Stimulated activated CD4-positive, alpha-beta T cell treated with anti-CD3 and anti-CD28 coated beads, Interleukin-1b, Interleukin-23, amount 100 ng/mL, for 1 hour (primary cell): Measurements from ENCODE around the gene RIC1.
"Not testable (repeated sequence)": the region's sequence is repeated elsewhere in the genome, so short reads cannot be mapped to it uniquely, and the experiment has no call there.

Experiments
- DNase-seq, 2 donors: peaks; one replicate each; pipeline ENCODE4 v3.0.0-alpha.2; 2020; ENCODE audit warnings: low read depth in 2 of 2

RIC1 gene

DNA sequence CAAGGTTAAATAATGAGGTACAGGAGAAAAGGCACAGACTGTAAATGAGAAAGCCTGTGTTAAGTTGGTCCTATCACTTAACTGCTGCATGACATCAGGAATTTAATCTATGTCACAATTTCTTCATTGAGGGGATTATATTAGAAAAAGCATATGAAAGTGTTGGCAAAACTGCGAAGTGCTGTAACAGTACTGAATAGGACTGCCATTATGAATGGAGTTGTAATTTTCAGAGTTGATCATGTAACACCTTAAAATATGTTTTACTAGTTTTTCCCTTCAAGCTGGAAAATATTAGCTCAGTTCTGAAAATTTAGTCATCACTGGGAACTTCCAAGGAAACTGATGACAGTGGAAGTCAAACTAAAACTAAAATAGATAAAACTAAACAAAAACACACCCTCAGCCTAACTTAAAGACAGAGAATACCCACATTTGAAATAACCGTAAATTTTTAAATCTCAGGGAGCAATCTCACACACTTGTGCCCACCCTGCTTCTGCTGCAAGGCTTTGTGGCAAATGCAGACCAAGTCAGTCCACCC is 158.9 kb downstream of the RIC1 start:
- DNase-seq, result no peak

DNA sequence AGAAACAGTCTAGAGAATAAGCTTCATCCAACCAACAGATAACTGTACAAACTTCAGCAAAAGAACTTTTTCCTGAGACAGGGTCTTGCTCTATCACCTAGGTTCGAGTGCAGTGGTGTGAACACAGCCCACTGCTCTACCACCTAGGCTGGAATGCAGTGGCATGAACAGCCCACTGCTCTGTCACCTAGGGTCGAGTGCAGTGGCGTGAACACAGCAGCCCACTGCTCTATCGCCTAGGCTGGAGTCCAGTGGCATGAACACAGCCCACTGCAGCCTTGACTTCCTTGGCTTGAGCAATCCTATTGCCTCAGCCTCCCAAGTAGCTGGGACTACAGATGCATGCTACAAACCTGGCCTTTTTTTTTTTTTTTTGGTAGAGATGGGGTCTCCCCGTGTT is 160.6 kb downstream of the RIC1 start:
- DNase-seq, result no peak

DNA sequence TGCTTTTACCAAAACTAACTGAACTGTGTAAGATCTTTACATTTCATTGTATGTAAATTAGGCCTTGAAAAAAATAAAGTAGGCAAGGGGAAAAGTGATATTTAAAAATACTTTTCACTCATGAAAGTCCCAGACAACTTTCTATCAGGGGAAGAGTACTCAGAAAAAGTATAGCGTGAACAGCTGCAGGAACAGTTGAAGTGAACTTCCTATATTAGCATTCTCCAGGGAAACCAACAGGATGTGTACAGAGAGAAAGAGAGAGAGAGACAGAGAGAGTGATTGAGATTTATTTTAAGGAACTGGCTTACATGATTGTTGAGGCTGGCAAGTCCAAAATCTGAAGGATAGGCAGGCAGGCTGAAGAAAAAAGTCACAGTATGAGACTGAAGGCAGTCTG is 162.0 kb downstream of the RIC1 start:
- DNase-seq, result no peak

DNA sequence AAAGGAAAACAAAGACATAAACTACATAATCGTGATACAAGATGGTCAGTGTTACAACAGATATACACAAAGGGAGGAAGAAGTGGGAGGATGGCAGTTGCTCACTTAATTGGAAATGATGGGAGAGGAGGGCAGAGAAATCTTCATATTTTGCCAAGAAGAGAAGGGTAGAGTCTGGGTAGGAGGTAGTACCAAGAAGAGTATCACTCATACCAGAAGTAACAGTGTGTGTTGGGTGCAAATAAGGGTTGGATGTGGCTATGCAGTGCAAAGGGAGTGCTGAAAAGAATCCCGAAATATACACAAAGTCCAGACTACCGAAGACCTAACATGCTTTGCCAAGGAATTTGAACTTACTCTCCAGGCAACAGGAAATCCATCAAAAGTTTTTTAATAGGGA is 163.0 kb downstream of the RIC1 start:
- no peak for DNase-seq

DNA sequence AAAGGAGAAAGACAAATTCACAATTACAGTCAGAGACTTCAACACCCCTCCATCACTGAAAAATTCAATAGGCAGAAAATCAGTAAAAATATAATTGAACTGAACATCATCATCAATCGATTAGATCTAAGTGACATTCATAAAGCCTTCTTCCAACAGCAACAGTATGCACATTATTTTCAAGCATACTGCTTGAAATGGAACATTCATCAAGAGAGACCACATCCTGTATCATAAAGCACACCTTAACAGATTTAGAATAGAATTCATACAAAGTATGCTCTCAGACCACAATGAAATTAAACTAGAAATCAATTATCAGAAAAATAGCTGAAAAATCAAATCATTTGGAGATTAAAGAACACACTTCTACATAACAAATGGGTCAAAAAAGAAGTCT is 164.9 kb downstream of the RIC1 start:
- DNase-seq, result no peak

DNA sequence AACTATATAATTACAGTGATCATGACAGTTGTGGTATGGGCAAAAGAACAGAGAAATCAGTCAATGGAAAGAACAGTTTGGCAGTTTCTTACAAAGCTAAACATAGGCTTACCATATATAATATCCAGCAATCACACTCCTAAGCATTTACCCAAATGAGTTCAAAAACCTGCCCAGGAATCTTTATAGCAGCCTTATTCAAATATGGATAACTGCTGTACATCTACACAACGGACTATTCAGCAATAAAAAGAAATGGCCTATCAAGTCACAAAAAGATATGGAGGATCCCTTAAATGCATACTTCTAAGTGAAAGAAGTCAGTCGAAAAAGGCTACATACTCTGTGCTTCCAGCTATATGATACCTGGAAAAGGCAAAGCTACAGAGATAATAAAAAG is 167.4 kb downstream of the RIC1 start:
- no peak for DNase-seq

DNA sequence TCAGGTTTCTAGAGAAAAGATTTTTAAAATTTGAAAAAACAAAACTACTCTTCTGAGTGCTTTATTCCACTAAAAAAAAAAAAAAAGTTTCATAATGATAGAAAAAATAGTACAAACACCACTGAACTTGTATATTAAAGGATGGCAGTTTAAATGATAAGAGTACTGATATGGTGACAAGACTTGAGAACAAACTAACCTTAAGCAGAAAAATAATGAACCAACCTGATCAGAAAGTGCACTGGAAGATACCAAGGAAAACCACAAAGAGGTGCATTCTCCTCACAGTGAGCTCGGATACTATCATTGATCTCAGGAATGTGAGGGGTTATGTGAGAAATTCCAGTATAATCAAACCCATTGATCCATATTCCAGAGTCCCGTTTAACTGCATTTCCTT is 169.7 kb downstream of the RIC1 start:
- DNase-seq, result no peak

DNA sequence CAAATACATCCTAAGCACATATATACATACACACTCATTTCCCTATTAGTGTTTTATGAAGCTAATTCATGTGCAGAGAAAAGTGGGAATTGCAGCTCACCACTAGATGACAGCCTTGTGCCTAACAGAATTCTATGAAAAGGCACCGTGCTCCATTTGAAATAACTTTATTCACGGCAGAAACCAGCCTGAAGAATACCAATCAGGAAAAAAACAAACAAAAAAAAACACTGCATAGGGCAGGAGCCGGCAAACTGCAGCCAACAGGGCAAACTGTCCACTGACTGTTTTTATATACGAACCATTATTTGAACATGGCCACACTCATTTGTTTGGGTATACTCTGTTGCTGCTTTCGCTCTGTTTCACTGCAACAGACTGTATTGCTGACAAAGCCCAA is 170.4 kb downstream of the RIC1 start:
- DNase-seq, result no peak

DNA sequence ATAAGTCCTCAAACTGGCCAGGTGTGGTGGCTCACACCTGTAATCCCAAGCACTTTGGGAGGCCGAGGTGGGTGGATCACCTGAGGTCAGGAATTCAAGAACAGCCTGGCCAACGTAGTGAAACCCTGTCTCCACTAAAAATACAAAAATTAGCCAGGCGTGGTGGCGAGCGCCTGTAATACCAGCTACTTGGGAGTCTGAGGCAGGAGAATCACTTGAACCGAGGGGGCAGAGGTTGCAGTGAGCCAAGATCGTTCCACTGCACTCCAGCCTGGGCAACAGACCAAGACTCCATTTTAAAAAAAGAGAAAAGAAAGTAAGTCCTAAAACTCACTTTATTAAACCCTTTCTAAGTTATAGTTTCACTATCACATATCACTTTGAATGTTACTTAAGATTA is 171.5 kb downstream of the RIC1 start:
- not testable (repeated sequence) for DNase-seq

DNA sequence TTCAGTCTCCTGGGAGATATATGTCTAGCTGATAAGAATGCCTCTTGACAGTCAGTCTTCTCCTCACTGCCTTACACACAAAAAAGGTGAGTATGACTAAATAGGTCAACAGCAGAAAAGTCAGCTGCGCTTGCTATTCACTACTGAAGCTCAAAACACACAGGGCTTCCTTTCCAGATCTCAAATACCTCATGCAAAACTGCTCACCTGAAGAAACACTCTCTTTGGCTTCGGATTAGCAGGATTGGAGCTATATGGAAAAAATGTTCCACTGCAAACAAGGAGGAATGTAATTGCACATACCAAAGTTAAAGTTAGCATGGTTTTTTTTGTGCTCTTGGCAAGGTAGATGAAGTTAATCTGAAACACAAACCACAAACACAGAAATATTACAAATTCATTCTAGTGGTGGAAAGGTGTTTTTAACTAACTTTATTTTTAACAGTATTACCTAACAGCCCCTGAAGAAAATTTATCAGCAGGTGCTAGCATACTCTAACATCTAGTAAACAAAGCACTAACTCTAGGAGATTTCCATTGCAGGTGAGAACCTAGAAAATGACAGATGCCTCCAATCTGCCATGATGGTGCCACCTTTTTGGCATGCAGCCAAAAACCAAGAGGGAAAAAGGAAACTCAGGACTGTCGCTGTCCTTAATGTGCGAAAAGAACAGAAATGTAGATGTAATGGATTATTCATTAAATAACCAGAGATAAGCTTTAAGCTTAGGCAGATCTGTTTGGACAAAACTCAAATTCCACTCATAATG is 172.2 kb downstream of the RIC1 start:
- no peak for DNase-seq

DNA sequence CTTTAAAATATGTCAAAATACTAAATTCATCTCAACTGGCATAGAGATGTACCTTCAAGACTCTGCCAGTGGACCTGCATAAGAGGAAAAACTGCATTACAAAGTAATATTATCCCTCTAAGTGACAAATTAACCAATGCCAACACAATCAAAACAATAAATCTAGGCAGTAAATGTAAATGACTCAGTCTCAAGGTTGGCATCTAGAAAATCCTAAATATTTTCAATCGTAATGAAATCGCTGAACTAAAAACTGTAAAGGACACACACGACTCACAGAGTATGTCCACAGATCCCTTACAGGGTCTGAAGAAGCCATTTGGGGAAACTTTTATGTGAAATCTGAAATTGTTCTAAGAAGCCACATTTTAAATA is 172.8 kb downstream of the RIC1 start:
- DNase-seq, result no peak

DNA sequence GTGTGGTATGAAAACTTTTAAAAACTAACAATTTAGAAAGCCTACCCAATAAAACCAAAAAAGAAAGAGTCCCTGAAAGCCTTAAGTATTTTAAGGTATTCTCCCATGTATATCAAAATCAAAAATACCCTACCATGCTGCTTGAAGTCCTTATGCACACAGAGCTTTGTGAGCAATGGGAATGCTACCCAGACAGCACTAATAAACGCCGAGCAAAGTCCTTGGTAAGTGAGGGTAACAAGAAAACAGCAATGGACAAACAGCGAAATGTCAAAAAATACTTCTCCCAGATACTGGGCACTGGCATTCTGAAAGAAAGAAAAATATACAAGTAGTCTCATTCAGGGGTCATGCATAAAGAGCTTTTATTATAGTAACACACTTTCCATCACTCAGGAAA is 176.6 kb downstream of the RIC1 start:
- DNase-seq, result no peak

DNA sequence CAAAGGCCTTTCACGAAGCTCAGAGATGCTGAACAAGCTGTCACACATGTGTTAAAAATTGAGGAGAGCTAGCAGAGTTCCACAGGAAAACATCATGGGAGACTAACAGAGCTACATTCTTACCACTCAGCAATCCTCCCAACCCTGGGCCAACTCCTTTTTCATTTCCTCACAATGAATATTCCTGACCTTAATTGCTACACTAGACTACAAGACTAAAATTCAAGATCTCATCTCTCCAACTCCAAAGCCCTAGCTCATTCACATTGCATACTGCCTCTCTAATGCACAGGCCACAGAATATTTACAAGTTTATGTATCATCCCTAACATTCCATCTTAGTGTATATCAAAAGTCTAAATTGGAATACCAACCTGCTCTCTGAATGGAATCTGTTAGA is 182.8 kb downstream of the RIC1 start:
- DNase-seq, result no peak

DNA sequence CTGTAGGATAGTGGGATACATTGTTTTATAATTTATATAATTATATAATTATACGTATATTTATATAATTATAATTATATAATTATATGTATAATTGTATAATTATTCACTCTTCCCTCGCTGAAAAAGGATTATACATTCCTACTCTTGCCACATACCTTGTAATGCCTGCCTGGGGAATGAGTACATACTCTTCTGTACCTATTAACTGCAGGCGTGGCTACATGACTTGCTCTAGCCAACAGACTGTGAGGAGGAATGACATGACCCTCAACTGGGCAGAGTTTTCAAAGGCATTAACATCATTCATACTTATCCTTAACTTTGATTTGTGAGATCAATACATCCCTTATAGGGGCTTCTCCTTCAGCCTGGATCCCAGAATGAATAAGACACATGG is 184.9 kb downstream of the RIC1 start:
- DNase-seq, result no peak

DNA sequence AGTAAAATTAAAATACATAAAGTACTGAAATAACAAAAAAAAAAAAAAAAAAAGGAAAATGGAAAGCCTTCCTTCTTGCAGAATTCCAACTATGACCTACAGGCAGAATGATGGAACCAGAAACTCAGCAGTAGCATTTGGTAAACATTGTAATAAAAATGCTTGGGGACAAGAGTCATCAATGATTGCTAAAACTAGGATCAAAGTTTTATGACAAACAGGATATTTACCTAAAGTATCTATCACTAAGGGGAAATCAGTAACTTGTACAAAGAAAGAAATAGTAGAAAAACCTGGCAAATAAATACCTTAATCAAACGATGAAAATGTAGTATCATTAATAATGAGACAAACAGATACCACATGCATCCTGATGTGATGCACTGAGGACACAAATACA is 186.6 kb downstream of the RIC1 start:
- no peak for DNase-seq

DNA sequence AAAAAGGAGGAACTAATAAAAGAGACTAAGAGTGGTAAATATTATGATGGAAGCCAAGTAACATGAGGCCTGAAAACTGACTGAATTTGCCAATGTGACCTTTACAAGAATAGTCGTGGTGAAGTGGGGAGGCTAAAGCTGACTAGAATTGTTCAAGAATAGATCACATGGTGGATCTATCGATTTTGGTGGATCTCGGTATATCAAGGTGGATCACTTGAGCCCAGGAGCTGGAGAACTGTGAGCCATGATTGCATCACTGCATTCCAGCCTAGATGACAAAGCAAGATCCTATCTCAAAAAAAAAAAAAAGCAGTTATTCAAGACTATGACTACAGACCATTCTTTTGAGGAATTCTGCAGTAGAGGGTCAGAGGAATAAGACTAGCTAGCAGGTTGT is 189.0 kb downstream of the RIC1 start:
- DNase-seq, result no peak

DNA sequence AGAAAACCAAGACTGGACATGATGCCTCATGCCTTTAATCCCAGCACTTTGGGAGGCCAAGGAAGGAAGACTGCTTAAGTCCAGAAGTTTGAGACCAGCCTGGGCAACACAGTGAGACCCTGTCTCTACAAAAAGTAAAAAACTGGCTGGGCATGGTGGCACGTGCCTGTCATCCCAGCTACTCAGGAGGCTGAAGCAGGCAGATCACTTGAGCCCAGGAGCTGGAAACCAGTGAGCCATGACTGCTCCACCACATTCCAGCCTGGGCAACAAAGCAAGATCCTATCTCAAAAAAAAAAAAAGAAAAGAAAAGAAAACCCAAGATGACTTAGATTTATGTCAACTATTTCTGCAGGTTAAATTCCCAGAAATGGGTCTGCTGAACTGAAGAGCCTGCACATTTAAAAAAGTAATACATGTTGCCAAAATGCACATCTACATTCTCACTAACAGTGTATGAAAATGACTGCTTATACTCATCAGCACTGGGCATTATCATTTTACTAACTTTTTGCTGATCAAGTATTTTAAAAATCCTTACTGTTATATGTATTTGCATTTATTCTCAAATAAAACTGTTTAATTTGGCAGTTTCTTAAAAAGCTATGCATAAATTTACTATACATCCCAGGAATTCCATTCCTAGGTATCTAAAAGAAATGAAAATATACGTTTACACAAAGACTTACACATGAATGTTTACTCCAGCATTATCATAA is 189.7 kb downstream of the RIC1 start:
- no peak for DNase-seq

DNA sequence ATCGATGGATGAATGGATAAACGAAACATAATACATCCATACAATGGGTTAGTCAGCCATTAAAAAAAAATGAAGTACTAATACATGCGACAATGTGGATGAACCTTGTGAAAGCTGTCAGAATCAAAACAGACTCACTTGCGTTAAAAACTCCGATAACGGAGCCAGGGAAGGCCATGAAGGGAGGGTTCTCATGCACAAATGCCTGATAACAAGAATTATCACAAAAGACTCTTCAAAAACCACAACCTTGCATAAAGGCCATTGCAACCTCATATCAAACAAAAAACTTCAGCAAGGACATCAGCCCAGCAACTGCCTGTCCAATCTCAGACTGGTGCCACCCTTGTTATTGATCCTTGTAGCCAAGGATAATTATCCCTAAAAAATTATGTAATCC is 190.3 kb downstream of the RIC1 start:
- DNase-seq, result no peak

DNA sequence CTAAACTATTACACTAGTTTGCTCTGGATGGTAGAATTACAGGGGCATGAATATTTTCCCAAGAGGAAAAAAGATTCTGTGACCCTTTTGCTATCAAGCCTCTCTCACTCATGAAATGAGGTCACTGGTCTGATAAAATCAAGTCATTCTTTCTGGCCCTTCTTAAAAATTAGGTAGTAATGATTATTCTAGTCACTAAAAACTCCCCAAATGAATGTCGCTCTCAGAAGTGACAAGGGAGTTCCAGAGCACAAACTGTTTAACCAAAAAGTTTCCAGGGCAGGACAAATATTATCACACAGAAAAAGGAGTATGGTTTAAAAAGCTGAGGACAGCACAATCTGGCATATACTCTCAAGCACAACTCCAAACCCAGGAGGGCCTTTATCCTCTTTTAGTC is 191.5 kb downstream of the RIC1 start:
- DNase-seq, result no peak

DNA sequence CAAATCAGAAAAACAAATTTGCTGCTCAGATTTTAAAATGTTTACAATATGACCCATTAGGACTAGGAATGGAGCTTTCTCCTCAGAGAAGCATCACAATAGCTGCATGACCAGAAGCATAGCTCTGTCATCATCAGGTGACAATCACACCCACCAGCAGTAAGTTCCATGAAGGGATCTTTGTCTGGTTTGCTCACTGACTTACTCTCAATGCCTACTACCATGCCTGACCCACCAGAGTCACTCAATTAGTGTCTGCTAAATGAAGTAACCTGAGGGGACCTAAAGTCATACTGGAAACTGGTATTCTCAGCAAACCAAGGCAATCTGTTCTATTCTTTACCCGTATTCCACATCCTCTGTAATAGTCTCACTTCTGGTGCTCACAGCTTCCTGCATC is 196.3 kb downstream of the RIC1 start:
- no peak for DNase-seq
